Thyroid gland (tissue), 4 donors: ENCODE data around the gene MYO16.

Experiments
- CTCF ChIP-seq, 6 experiments: fragments of 200-600 bp in 3 of 6; fragments of 450-650 bp in 3 of 6; sonication (generic) in 3 of 6; IDR thresholded peaks; one replicate each; pipeline ENCODE4 v1.5.1; 2016 to 2019; ENCODE audit warnings: antibody characterized with exemption in 6 of 6, mild to moderate bottlenecking in 2 of 6, inconsistent platforms in 1 of 6, moderate library complexity in 1 of 6
- POLR2A ChIP-seq, 2 donors: fragments of 450-650 bp; IDR thresholded peaks; one replicate each; pipeline ENCODE4 v1.6.1; 2017; ENCODE audit warnings: antibody characterized with exemption in 2 of 2, mild to moderate bottlenecking in 2 of 2, moderate library complexity in 1 of 2

GRCh38 chr13:108700422-108701170 is 71.2 kb downstream of the MYO16 start:
- TF ChIP-seq CTCF (IDR thresholded peaks at IDR 0.05): no peak
- no peak for TF ChIP-seq POLR2A (IDR thresholded peaks at IDR 0.05)
